ENCODE measurements around the gene ARAP3. TPM values are rescaled to one million over a fixed set of nuclear protein-coding genes. Genes with fewer than 3 reads are reported as not detected.

ARAP3 gene
- polyA plus RNA-seq, 3 donors: 1.2 to 18.2 (median 2.2) TPM

DNA sequence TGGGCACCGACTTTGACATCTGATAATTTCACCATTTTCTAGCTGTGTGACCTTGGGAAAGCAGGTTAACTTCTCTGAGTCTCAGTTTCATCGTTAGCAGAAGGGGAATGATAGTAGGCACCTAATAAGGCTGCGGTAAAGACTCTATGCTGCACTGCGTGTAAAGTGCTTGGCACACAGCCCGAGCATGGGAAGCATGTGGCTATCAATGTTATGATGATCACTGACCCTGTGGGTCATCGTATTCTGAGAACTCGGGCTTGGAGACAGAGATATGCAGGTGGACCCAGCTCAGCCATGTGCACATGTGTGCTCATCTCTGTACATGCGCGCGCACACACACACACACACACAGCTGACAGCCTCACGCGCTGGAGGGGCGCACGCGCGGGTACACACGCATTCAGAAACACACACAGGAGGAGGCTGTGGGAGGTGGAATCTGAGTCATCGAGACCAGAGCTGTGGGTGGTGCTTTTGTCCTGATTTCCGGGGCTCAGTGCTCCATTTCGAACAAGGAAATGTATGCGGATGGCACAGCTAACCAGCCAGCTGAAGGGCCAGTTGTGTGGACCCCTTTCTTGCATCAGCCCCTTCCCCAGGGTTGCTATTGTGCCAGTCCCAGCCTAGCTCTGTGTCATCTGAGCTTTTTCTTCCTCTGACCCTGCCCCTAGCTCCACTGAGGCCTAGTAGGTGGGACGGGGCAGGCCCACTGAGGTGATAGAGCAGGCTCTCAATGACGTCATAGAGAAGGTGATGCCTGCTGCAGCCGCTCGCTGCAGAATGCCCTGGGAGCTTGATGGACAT, 11.1 kb upstream of the ARAP3 start:
- intact Hi-C loops (cut with micrococcal nuclease): loop anchor here (5.0 to 10.0 kb wide), 4 partner anchors 122 to 452 kb away; partner anchors contain the start of gene PCDH12 (in 1 of the 2)
- Histone ChIP-seq H3K36me3 (replicated peaks in 1 of 2; ENCODE audit: control insufficient read depth in 1 of 2, insufficient read depth in 2 of 2, low read length in 2 of 2) (no peaks in the 10 kb centered on the region), H3K4me1 (ENCODE audit: control insufficient read depth in 1 of 2, insufficient read depth in 2 of 2, low read length in 2 of 2) (peaks cover 14% of the 10 kb centered on the region in 2 donors), H4K20me1 (ENCODE audit: insufficient read depth, low read length) (no peaks in the 10 kb centered on the region), H2AFZ (ENCODE audit: insufficient read depth, low read depth, low read length, poor library complexity, severe bottlenecking) (no peak overlapping the region), H3K4me3 (replicated peaks in 1 of 3; ENCODE audit: low read depth in 2 of 3, low read length in 3 of 3) (no peak overlapping the region), H3K9ac (ENCODE audit: insufficient read depth, low read length, poor library complexity, severe bottlenecking) (no peak overlapping the region), H3K79me2 (ENCODE audit: insufficient read depth, low read length) (no peaks in the 10 kb centered on the region), H3K27me3 (ENCODE audit: control insufficient read depth in 2 of 2, insufficient read depth in 2 of 2, low read length in 2 of 2) (peaks cover 0 to 2% of the 10 kb centered on the region in 2 donors), H3K27ac (ENCODE audit: low read depth in 1 of 2, low read length in 2 of 2) (no peak overlapping the region), H3K4me2 (replicated peaks; ENCODE audit: extremely low read depth, low read length, poor library complexity, severe bottlenecking) (no peak overlapping the region), H3K9me3 (replicated peaks in 1 of 2; ENCODE audit: control insufficient read depth in 1 of 2, insufficient read depth in 1 of 2, low read length in 2 of 2) (no peaks in the 10 kb centered on the region)
- H3K27ac Mint-ChIP-seq: peak overlapping the region in 2 of 7 donors; percentile 46 to 47
- peaks cover 18% of the 10 kb centered on the region for H3K4me1 Mint-ChIP-seq
- peaks cover 10 to 18% (median 17%) of the 10 kb centered on the region in 3 donors for H3K27me3 Mint-ChIP-seq (ENCODE audit: low read depth in 3 of 3)
- TF ChIP-seq, protein P1, sequence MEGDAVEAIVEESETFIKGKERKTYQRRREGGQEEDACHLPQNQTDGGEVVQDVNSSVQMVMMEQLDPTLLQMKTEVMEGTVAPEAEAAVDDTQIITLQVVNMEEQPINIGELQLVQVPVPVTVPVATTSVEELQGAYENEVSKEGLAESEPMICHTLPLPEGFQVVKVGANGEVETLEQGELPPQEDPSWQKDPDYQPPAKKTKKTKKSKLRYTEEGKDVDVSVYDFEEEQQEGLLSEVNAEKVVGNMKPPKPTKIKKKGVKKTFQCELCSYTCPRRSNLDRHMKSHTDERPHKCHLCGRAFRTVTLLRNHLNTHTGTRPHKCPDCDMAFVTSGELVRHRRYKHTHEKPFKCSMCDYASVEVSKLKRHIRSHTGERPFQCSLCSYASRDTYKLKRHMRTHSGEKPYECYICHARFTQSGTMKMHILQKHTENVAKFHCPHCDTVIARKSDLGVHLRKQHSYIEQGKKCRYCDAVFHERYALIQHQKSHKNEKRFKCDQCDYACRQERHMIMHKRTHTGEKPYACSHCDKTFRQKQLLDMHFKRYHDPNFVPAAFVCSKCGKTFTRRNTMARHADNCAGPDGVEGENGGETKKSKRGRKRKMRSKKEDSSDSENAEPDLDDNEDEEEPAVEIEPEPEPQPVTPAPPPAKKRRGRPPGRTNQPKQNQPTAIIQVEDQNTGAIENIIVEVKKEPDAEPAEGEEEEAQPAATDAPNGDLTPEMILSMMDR (IDR thresholded peaks at IDR 0.05): no peak
- no peak overlapping the region for H3K4me3 Mint-ChIP-seq
- DNase-seq: no peak
- no peaks in the 10 kb centered on the region for H3K36me3 Mint-ChIP-seq
- WGBS (ENCODE audit: insufficient coverage): 86% methylated on average over 9 of the region's 25 CpGs
- peaks cover 0 to 3% (median 0%) of the 10 kb centered on the region in 7 donors for H3K9me3 Mint-ChIP-seq

DNA sequence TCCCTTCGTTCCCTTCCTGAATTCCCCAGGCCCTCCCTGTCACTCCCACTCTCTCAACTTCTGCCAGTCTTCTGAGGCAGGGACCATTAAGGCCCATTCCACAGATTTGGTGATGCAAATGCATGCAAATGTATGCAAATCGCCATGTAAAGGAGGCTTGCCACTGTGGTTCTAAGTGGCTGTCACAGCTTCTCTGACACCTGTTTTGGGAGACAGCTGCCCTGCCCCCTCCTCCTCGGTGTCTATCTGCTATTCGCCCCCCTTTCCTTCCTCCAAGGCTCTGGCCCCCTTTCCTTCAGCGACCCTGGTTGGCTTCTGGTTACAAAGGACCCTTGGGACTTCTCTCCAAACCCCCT, 10.5 kb upstream of the ARAP3 start:
- no peak overlapping the region for H3K9ac ChIP-seq (ENCODE audit: insufficient read depth, low read length, poor library complexity, severe bottlenecking)
- peak overlapping the region; percentile 67 for H3K4me2 ChIP-seq (replicated peaks; ENCODE audit: extremely low read depth, low read length, poor library complexity, severe bottlenecking)
- H3K9me3 ChIP-seq (replicated peaks in 1 of 2; ENCODE audit: control insufficient read depth in 1 of 2, insufficient read depth in 1 of 2, low read length in 2 of 2): no peaks in the 10 kb centered on the region
- Mint-ChIP-seq H3K27me3 (ENCODE audit: low read depth in 3 of 3) (peaks cover 6 to 18% (median 15%) of the 10 kb centered on the region in 3 donors), H3K27ac (peak overlapping the region in 1 of 7 donors; percentile 41), H3K9me3 (peaks cover 0 to 3% (median 0%) of the 10 kb centered on the region in 7 donors), H3K36me3 (no peaks in the 10 kb centered on the region), H3K4me3 (peak overlapping the region; percentile 74 to 80), H3K4me1 (peaks cover 18% of the 10 kb centered on the region)
- intact Hi-C loops (cut with micrococcal nuclease): loop anchor here (5.0 to 10.0 kb wide), 4 partner anchors 122 to 452 kb away; partner anchors contain the start of gene PCDH12 (in 1 of the 2)
- no peaks in the 10 kb centered on the region for H3K79me2 ChIP-seq (ENCODE audit: insufficient read depth, low read length)
- WGBS (ENCODE audit: insufficient coverage): 38% methylated on average over 2 of the region's 5 CpGs
- no peaks in the 10 kb centered on the region for H4K20me1 ChIP-seq (ENCODE audit: insufficient read depth, low read length)
- H3K36me3 ChIP-seq (replicated peaks in 1 of 2; ENCODE audit: control insufficient read depth in 1 of 2, insufficient read depth in 2 of 2, low read length in 2 of 2): no peaks in the 10 kb centered on the region
- DNase-seq: no peak
- H2AFZ ChIP-seq (ENCODE audit: insufficient read depth, low read depth, low read length, poor library complexity, severe bottlenecking): peak overlapping the region; percentile 56
- H3K27me3 ChIP-seq (ENCODE audit: control insufficient read depth in 2 of 2, insufficient read depth in 2 of 2, low read length in 2 of 2): peaks cover 0 to 2% of the 10 kb centered on the region in 2 donors
- TF ChIP-seq, protein P1 (IDR thresholded peaks at IDR 0.05): no peak
- H3K27ac ChIP-seq (ENCODE audit: low read depth in 1 of 2, low read length in 2 of 2): no peak overlapping the region
- peak overlapping the region in 1 of 3 experiments; percentile 58 for H3K4me3 ChIP-seq (replicated peaks in 1 of 3; ENCODE audit: low read depth in 2 of 3, low read length in 3 of 3)
- H3K4me1 ChIP-seq (ENCODE audit: control insufficient read depth in 1 of 2, insufficient read depth in 2 of 2, low read length in 2 of 2): peaks cover 14% of the 10 kb centered on the region in 2 donors
